Measurements from ENCODE around the gene STOML3.

- TF ChIP-seq POLR2A (IDR thresholded peaks at IDR 0.05; ENCODE audit: control extremely low read depth in 1 of 2, low read depth in 2 of 2, low read length in 2 of 2) (no peak), SP1 (IDR thresholded peaks at IDR 0.05; ENCODE audit: low read depth, low read length) (no peak), POU5F1 (IDR thresholded peaks at IDR 0.05; ENCODE audit: low read depth, low read length) (no peak), CTCF (IDR thresholded peaks at IDR 0.05; ENCODE audit: control extremely low read depth in 1 of 3, insufficient read depth in 1 of 3, low read depth in 1 of 3, low read length in 3 of 3) (no peak), POLR2AphosphoS5 (IDR thresholded peaks at IDR 0.05; ENCODE audit: low read depth, low read length) (no peak), MAFK (IDR thresholded peaks at IDR 0.05; ENCODE audit: low read depth, low read length) (no peak), MAX (IDR thresholded peaks at IDR 0.05) (no peak), JUND (IDR thresholded peaks at IDR 0.05; ENCODE audit: low read length) (no peak), RFX5 (IDR thresholded peaks at IDR 0.05; ENCODE audit: borderline replicate concordance, low read depth, low read length) (no peak), TAF1 (IDR thresholded peaks at IDR 0.05; ENCODE audit: low read depth, low read length) (no peak), JUN (IDR thresholded peaks at IDR 0.05; ENCODE audit: low read depth, low read length) (no peak)
These were observed 49.2 kb downstream of the STOML3 start for GRCh38 chr13:38941353-38941945.
